GM12801 (cell line): ENCODE measurements around the gene DYNAP.

Experiments used
- TF ChIP-seq, protein P1 (sequence below): IDR thresholded peaks from one replicate; pipeline ENCODE4 v1.5.1; 2011; ENCODE audit warnings: control low read depth; ENCODE audit not compliant: insufficient read length; ENCODE audit errors: extremely low read depth

Gene DYNAP

DNA sequence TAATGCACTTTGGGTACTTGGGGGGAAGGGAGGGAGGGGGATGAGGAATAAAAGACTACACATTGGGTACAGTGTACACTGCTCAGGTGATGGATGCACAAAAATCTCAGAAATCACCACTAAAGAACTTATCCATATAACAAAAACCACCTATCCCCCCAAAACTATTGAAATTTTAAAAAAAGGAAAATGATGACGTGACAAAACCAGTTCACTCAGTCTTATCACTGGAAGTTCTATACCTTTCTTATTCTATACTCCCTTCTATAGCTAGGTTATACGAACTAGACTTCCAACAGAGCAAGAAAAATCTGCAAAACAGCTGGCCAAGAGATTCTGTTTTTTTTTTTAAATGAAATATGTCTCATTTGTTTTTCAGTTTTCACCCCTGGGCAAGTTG lies 20.8 kb downstream of the DYNAP start:
- TF ChIP-seq, protein P1, sequence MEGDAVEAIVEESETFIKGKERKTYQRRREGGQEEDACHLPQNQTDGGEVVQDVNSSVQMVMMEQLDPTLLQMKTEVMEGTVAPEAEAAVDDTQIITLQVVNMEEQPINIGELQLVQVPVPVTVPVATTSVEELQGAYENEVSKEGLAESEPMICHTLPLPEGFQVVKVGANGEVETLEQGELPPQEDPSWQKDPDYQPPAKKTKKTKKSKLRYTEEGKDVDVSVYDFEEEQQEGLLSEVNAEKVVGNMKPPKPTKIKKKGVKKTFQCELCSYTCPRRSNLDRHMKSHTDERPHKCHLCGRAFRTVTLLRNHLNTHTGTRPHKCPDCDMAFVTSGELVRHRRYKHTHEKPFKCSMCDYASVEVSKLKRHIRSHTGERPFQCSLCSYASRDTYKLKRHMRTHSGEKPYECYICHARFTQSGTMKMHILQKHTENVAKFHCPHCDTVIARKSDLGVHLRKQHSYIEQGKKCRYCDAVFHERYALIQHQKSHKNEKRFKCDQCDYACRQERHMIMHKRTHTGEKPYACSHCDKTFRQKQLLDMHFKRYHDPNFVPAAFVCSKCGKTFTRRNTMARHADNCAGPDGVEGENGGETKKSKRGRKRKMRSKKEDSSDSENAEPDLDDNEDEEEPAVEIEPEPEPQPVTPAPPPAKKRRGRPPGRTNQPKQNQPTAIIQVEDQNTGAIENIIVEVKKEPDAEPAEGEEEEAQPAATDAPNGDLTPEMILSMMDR = no peak

DNA sequence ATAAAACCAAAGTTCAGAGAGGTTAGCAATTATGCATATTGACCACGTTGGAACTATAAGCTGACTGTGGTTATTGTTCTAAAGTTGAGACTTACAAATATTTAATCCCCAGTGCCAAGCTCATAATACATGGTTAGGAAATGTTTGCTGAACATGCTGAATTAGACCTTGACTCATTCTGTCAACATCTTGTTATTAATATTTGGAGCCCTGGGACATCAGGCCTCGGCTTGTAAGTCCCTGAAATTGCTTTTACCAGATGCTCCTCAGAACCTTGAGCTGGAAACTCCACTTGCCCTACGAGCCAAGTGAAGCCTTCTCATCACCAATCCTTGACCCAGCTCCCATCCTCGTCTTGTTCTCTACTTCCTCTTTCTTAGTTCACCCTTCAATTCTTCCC lies 21.2 kb downstream of the DYNAP start:
- TF ChIP-seq, protein P1 = no peak

DNA sequence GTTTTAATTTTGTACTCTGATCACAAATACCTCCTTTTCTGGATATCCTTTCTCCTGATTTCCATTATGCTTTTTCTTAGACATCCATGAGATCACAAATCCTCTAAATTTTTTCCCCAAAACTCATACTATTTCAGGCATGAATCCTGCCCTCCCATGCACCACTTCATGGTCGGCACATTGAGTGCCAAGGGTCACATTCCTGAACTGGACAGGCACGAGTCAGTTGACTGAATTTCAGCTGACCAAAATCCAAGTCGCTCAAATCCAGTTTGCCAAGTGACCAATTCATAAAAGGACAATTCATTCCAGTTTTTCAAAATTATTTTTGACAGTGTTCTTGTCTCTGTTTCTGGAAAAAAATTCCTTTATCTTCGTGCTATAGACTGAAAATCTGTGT lies 22.1 kb downstream of the DYNAP start:
- TF ChIP-seq, protein P1 = no peak

DNA sequence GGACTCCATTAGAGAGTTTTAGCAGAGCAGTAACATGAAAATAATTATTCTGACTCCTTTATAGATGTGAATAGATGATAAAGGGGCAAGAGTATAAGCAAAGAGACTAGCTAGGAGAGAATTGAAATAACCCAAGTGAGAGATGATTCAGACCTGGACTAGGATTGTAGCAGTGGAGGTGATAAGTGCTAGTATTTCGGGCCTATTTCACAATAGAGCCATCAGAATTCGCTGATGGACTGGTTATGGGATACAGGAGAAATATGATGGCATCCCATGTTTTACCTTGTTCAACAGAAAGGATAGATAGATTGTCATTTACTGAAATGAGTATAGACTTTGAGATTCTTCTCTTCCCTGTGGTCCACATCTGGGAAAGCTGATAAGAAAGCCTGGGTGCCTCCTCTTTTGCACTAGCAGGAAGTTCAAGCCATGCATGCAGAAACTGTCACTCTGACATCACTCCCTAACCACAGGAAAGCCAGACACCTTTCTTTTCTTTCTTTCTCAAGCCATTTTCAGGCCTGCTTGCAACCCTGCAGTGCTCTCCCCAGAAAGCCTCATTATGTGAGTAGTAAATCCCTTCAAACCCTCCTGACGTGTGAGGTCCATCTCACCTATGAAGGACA lies 25.3 kb downstream of the DYNAP start:
- TF ChIP-seq, protein P1 = no peak

DNA sequence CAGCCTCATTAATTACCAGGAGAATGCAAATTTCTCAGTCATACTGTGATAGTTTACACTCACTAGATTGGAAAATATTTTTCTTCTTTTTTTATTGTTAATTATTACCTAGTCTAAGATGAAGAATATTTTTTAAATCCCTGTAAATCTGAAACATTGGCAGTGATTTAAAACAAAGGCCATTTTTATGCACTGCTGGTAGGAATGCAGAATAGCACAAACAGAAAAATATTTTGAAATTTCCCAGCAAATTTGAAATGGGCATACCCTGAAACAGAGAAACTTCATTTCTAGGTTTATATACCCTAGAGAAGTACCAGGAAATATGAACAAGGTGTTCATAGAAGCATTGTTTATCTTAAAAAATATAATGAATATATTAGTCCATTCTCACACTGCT lies 31.0 kb downstream of the DYNAP start:
- TF ChIP-seq, protein P1 = no peak

DNA sequence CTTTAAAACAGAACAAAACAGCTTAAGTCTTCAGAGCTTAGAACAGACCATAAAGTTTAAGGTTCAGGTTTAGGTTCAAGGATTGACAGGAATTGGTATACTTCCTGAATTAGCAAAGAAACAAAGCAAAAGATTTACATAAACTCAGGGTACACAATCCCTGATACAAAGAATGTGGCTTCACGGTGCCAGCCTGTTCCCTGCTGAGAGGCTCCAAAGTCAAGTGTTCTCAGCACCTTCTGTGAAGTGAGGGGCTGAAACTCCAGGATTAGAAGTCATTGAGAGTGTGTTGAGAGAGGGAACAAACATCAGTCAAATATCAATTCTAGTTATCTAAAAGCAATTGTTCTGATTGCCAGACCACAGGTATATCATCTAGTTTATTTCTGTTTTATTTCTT lies 35.7 kb downstream of the DYNAP start:
- TF ChIP-seq, protein P1 = no peak

DNA sequence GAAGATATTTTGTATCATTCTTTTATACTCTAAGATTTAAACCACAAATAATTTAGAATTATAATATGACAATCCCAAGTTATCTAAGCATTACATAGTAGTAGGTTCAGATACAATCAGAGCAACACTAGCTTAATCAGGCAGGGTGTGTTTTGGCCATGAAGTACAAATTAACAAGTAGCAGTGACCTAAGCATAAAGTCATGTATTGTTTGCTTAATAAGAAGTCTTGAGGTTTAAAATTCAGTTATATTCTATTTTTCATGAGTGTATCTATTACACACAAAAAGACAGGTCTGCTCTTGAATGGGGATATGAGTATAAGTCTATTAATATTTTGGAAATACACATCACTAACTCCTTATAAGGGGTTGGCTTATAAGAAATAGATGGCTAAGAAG lies 39.9 kb downstream of the DYNAP start:
- TF ChIP-seq, protein P1 = no peak
